H1 (cell line): ENCODE measurements around the gene CCDC38. TPM values are rescaled to one million over a fixed set of nuclear protein-coding genes. Genes with fewer than 3 reads are reported as not detected.

ENCODE experiments used
- CTCF ChIA-PET: fragments of 300-600 bp; sonication (Branson Sonifier 250); formaldehyde crosslinking; loops from one replicate; lab custom pipeline; 2021; ENCODE audit not compliant: partially characterized antibody; lab: Charles Lee
- POLR2A ChIA-PET: fragments of 300-600 bp; sonication (Branson Sonifier 250); formaldehyde crosslinking; loops from one replicate; lab custom pipeline; 2021; ENCODE audit warnings: inconsistent platforms; ENCODE audit not compliant: partially characterized antibody; lab: Charles Lee
- DNase-seq, 2 experiments: peaks; one replicate each; pipeline versions ENCODE4 v3.0.0 to v3.0.0-alpha.2; 2010 to 2022; ENCODE audit warnings: low spot score in 2 of 2, low read depth in 1 of 2, mixed read lengths in 1 of 2
- FAIRE-seq: peaks from 2 replicates; lab custom pipeline; 2011; peaks lifted over from hg19 to GRCh38; lab: Jason Lieb, UNC
- H2AFZ ChIP-seq: 2 replicates; pipeline ENCODE4 v1.8.1; 2012; ENCODE audit warnings: low read length, inconsistent platforms
- H2AK5ac ChIP-seq: 2 replicates; pipeline ENCODE4 v1.6.1; 2013; ENCODE audit warnings: low read depth, low read length
- H2BK120ac ChIP-seq: replicated peaks from 2 replicates; pipeline ENCODE3; 2013; ENCODE audit warnings: low read depth, low read length, inconsistent platforms
- H2BK12ac ChIP-seq: 2 replicates; pipeline ENCODE4 v1.6.1; 2013; ENCODE audit warnings: low read depth, low read length
- H2BK15ac ChIP-seq: 2 replicates; pipeline ENCODE4 v1.6.1; 2013; ENCODE audit warnings: low read length
- H2BK20ac ChIP-seq: 2 replicates; pipeline ENCODE4 v1.6.1; 2013; ENCODE audit warnings: low read length
- H2BK5ac ChIP-seq: 2 replicates; pipeline ENCODE4 v1.6.1; 2013; ENCODE audit warnings: low read depth, low read length
- H3K14ac ChIP-seq: 2 replicates; pipeline ENCODE4 v1.6.1; 2013; ENCODE audit warnings: inconsistent platforms; ENCODE audit not compliant: insufficient read length
- H3K18ac ChIP-seq: 2 replicates; pipeline ENCODE4 v1.6.1; 2013; ENCODE audit warnings: low read length; ENCODE audit errors: extremely low read depth
- H3K23ac ChIP-seq: 2 replicates; pipeline ENCODE4 v1.6.1; 2013; ENCODE audit warnings: inconsistent platforms; ENCODE audit not compliant: insufficient read length
- H3K23me2 ChIP-seq: 2 replicates; pipeline ENCODE4 v1.6.1; 2013; ENCODE audit warnings: low read depth, low read length
- H3K27ac ChIP-seq: 2 replicates; pipeline ENCODE4 v1.6.1; 2011; ENCODE audit warnings: low read depth, low read length, inconsistent platforms
- H3K27me3 ChIP-seq, 4 experiments: replicated peaks in 1 of 4; 1 replicate in 1 of 4; 2 replicates in 3 of 4; pipeline versions ENCODE4 v1.6.1 to v1.8.1; 2011 to 2013; ENCODE audit warnings: low read length in 3 of 4, mild to moderate bottlenecking in 3 of 4, inconsistent platforms in 2 of 4, mixed read lengths in 2 of 4, moderate library complexity in 1 of 4; ENCODE audit not compliant: control insufficient read depth in 3 of 4, insufficient read depth in 3 of 4; ENCODE audit errors: extremely low read depth in 1 of 4
- H3K36me3 ChIP-seq, 4 experiments: 2 replicates each; pipeline versions ENCODE4 v1.6.1 to v1.8.1; 2011 to 2013; ENCODE audit warnings: mild to moderate bottlenecking in 4 of 4, low read length in 3 of 4, moderate library complexity in 2 of 4, control low read depth in 1 of 4, inconsistent platforms in 1 of 4; ENCODE audit not compliant: insufficient read depth in 4 of 4, control insufficient read depth in 2 of 4
- H3K4ac ChIP-seq: replicated peaks from 2 replicates; pipeline ENCODE3; 2013; ENCODE audit warnings: low read length, low read depth, mixed read lengths, inconsistent platforms; ENCODE audit not compliant: insufficient read length
- H3K4me1 ChIP-seq, 4 experiments: replicated peaks in 1 of 4; 1 replicate in 1 of 4; 2 replicates in 3 of 4; pipeline versions ENCODE4 v1.6.1 to v1.8.1; 2011 to 2013; ENCODE audit warnings: low read length in 3 of 4, inconsistent platforms in 2 of 4, mixed read lengths in 1 of 4; ENCODE audit not compliant: insufficient read depth in 4 of 4, control insufficient read depth in 3 of 4
- H3K4me2 ChIP-seq, 2 experiments: 2 replicates each; pipeline versions ENCODE4 v1.6.1 to v1.8.1; 2011 to 2013; ENCODE audit warnings: low read depth in 2 of 2, low read length in 2 of 2, control low read depth in 1 of 2, inconsistent platforms in 1 of 2, mild to moderate bottlenecking in 1 of 2; ENCODE audit not compliant: insufficient read depth in 1 of 2
- H3K4me3 ChIP-seq, 4 experiments: fragments of 200-600, 300-600 bp in 1 of 4; sonication (generic), shearing (Covaris generic), sonication (Bioruptor Twin) in 1 of 4; 2 replicates each; pipeline versions ENCODE4 v1.5.1 to v1.8.1; 2011 to 2016; ENCODE audit warnings: low read length in 4 of 4, low read depth in 3 of 4, control low read depth in 2 of 4, inconsistent platforms in 2 of 4, mild to moderate bottlenecking in 2 of 4, mixed read lengths in 1 of 4, moderate library complexity in 1 of 4; ENCODE audit not compliant: insufficient read depth in 2 of 4; ENCODE audit errors: extremely low read depth in 1 of 4
- H3K56ac ChIP-seq: replicated peaks from 2 replicates; pipeline ENCODE3; 2013; ENCODE audit warnings: low read depth, mild to moderate bottlenecking, mixed read lengths, low read length, inconsistent platforms; ENCODE audit not compliant: insufficient read length
- H3K79me1 ChIP-seq: 2 replicates; pipeline ENCODE4 v1.6.1; 2013; ENCODE audit warnings: low read depth, low read length, control low read depth
- H3K79me2 ChIP-seq, 2 experiments: 2 replicates each; pipeline versions ENCODE4 v1.6.1 to v1.8.1; 2012 to 2013; ENCODE audit warnings: low read length in 2 of 2, mild to moderate bottlenecking in 2 of 2, inconsistent platforms in 1 of 2; ENCODE audit not compliant: insufficient read depth in 2 of 2, control insufficient read depth in 1 of 2
- H3K9ac ChIP-seq, 4 experiments: replicated peaks in 1 of 4; 1 replicate in 1 of 4; 2 replicates in 3 of 4; pipeline versions ENCODE4 v1.6.1 to v1.8.1; 2011 to 2013; ENCODE audit warnings: low read depth in 3 of 4, low read length in 3 of 4, control low read depth in 2 of 4, mild to moderate bottlenecking in 2 of 4, moderate library complexity in 2 of 4, inconsistent platforms in 1 of 4; ENCODE audit errors: extremely low read depth in 1 of 4
- H3K9me3 ChIP-seq, 2 experiments: 2 replicates each; pipeline versions ENCODE4 v1.6.1 to v1.8.1; 2012 to 2013; ENCODE audit warnings: mild to moderate bottlenecking in 2 of 2, moderate library complexity in 2 of 2, control low read depth in 1 of 2, inconsistent platforms in 1 of 2, low read depth in 1 of 2, low read length in 1 of 2, mixed read lengths in 1 of 2; ENCODE audit not compliant: insufficient read depth in 2 of 2
- H4K20me1 ChIP-seq, 2 experiments: replicated peaks in 1 of 2; 2 replicates each; pipeline versions ENCODE3 to v1.8.1; 2011 to 2013; ENCODE audit warnings: inconsistent platforms in 2 of 2, low read length in 2 of 2, mild to moderate bottlenecking in 1 of 2; ENCODE audit not compliant: insufficient read depth in 2 of 2, control insufficient read depth in 1 of 2
- H4K5ac ChIP-seq: 2 replicates; pipeline ENCODE4 v1.6.1; 2013; ENCODE audit warnings: low read length, low read depth, mixed read lengths, inconsistent platforms; ENCODE audit not compliant: insufficient read length
- H4K8ac ChIP-seq: 2 replicates; pipeline ENCODE4 v1.8.0; 2013; ENCODE audit warnings: mild to moderate bottlenecking, moderate library complexity, low read length, inconsistent platforms; ENCODE audit not compliant: insufficient read depth; ENCODE audit errors: extremely low read depth
- H4K91ac ChIP-seq: replicated peaks from 2 replicates; pipeline ENCODE3; 2013; ENCODE audit warnings: low read length, mixed read lengths, inconsistent platforms; ENCODE audit not compliant: insufficient read length
- BCL11A ChIP-seq, 2 experiments: IDR thresholded peaks; one replicate each; pipeline ENCODE4 v1.6.1; 2011; ENCODE audit warnings: low read depth in 2 of 2, low read length in 2 of 2, mild to moderate bottlenecking in 2 of 2
- BRCA1 ChIP-seq: IDR thresholded peaks from 2 replicates; pipeline ENCODE4 v1.6.1; 2012; ENCODE audit warnings: low read depth, low read length, improper control_type of control experiment
- CBX8 ChIP-seq: fragments of 300-800, 300-1000 bp; sonication (generic); IDR thresholded peaks from 2 replicates; pipeline ENCODE4 v1.7.1; 2016; ENCODE audit warnings: low read depth, low read length, borderline replicate concordance
- CEBPB ChIP-seq: IDR thresholded peaks from 2 replicates; pipeline ENCODE4 v1.6.1; 2012; ENCODE audit warnings: low read depth, low read length
- CHD2 ChIP-seq: IDR thresholded peaks from 2 replicates; pipeline ENCODE4 v1.6.1; 2012; ENCODE audit warnings: low read length, improper control_type of control experiment
- E2F6 ChIP-seq: IDR thresholded peaks from 2 replicates; pipeline ENCODE4 v1.6.1; 2012; ENCODE audit warnings: inconsistent platforms
- EGR1 ChIP-seq: IDR thresholded peaks from 2 replicates; pipeline ENCODE4 v1.6.1; 2011; ENCODE audit warnings: low read depth, low read length, borderline replicate concordance
- EP300 ChIP-seq, 2 experiments: IDR thresholded peaks; 1 replicate in 1 of 2; 2 replicates in 1 of 2; pipeline ENCODE4 v1.6.1; 2011 to 2012; ENCODE audit warnings: low read depth in 2 of 2, low read length in 2 of 2, mild to moderate bottlenecking in 2 of 2, borderline replicate concordance in 1 of 2, inconsistent platforms in 1 of 2, moderate library complexity in 1 of 2
- EZH2 ChIP-seq: fragments of 200-600 bp; sonication (generic); IDR thresholded peaks from 2 replicates; pipeline ENCODE4 v1.7.1; 2012; ENCODE audit warnings: low read depth, mild to moderate bottlenecking, moderate library complexity, low read length, inconsistent platforms; ENCODE audit not compliant: severe bottlenecking
- KDM4A ChIP-seq: IDR thresholded peaks from one replicate; pipeline ENCODE4 v1.7.1; 2012; ENCODE audit warnings: low read depth, mild to moderate bottlenecking, moderate library complexity, low read length, inconsistent platforms; ENCODE audit not compliant: severe bottlenecking
- SIN3A ChIP-seq, 2 experiments: IDR thresholded peaks in 1 of 2; conservative IDR thresholded peaks in 1 of 2; 2 replicates each; pipeline ENCODE4 v1.6.1; 2011 to 2012; ENCODE audit warnings: low read length in 2 of 2, improper control_type of control experiment in 1 of 2, low read depth in 1 of 2, mild to moderate bottlenecking in 1 of 2
- SP4 ChIP-seq: IDR thresholded peaks from 2 replicates; pipeline ENCODE4 v1.6.1; 2012; ENCODE audit warnings: low read length, inconsistent platforms
- TAF7 ChIP-seq: optimal IDR thresholded peaks from 2 replicates; pipeline ENCODE3; 2011; ENCODE audit warnings: low read depth, mild to moderate bottlenecking, inconsistent platforms, low read length, moderate library complexity, borderline replicate concordance
- TEAD4 ChIP-seq: IDR thresholded peaks from 2 replicates; pipeline ENCODE4 v1.6.1; 2012; ENCODE audit warnings: low read depth, low read length, inconsistent platforms, mixed read lengths
- whole genome bisulfite sequencing, 2 experiments: shearing (Covaris generic) in 1 of 2; methylation state at CpG; one replicate each; pipeline versions ENCODE4 v1.1.6 to v1.1.7; 2013 to 2015; ENCODE audit warnings: low lambda C conversion rate in 2 of 2, mixed read lengths in 2 of 2, inconsistent platforms in 1 of 2, low coverage in 1 of 2, missing lambda C conversion rate in 1 of 2; ENCODE audit not compliant: insufficient replicate concordance in 2 of 2, insufficient coverage in 1 of 2, insufficient read length in 1 of 2; ENCODE audit errors: extremely low coverage in 1 of 2, missing lambda C conversion rate in 1 of 2; 5-methylcytosine and 5-hydroxymethylcytosine counted together
- polyA plus RNA-seq, 7 experiments: library from polyadenylated mRNA; depleted of rRNA in 3 of 7; stranded (reverse) in 5 of 7; unstranded in 2 of 7; fragments of >200 nt in 5 of 7; fragments of 200-250 nt in 2 of 7; gene quantifications; 1 replicate in 5 of 7; 2 replicates in 1 of 7; 4 replicates in 1 of 7; pipeline versions ENCODE4 v1.2.1 to v1.2.3, GENCODE V29; 2011 to 2013; ENCODE audit warnings: missing spikeins in 2 of 7, mixed read lengths in 2 of 7
- total RNA-seq: library from RNA; stranded (reverse); fragmentation: NEBNext Ultra II Directional; extraction: Animal tissue kit (Norgen Biotek cat#: 25700); gene quantifications from 2 replicates; pipeline ENCODE4 v1.2.1, GENCODE V29; 2021

Gene CCDC38
- total and polyA plus RNA-seq, 2 of the 8 experiments (the other 6 are each of a cell fraction or from before 2014, with no cell fraction given): not detected

GRCh38 chr12:95880895-95881294 lies 61.5 kb downstream of the CCDC38 start:
- Histone ChIP-seq H3K9me3 (peaks cover 5 to 17% of the 10 kb centered on the region in 2 experiments; a peak in 3 of 4 replicates), H2BK15ac (no peak overlapping the region), H3K79me1 (no peaks in the 10 kb centered on the region), H3K23ac (no peak overlapping the region), H2AFZ (no peak overlapping the region), H3K4me2 (no peak overlapping the region), H3K4me1 (no peaks in the 10 kb centered on the region), H3K36me3 (no peaks in the 10 kb centered on the region; a peak in 1 of 8 replicates), H2BK120ac (no peak overlapping the region), H3K14ac (no peak overlapping the region), H3K9ac (no peak overlapping the region), H4K20me1 (no peaks in the 10 kb centered on the region), H4K8ac (no peak overlapping the region), H3K18ac (no peak overlapping the region), H4K91ac (no peak overlapping the region), H3K4me3 (no peak overlapping the region), H3K27me3 (no peaks in the 10 kb centered on the region), H3K79me2 (no peaks in the 10 kb centered on the region), H3K27ac (no peak overlapping the region), H2AK5ac (no peak overlapping the region), H3K23me2 (no peaks in the 10 kb centered on the region), H3K56ac (no peak overlapping the region), H3K4ac (no peak overlapping the region), H4K5ac (no peak overlapping the region), H2BK20ac (no peak overlapping the region), H2BK12ac (no peak overlapping the region), H2BK5ac (no peak overlapping the region)
- ChIA-PET POLR2A (interaction anchor here (1.2 kb wide), 1 partner anchor 9 kb away, joined by 3 read pairs; no protein-coding TSS in a partner anchor), CTCF (no interaction called here)
- DNase-seq: no peak
- 100% methylated on average over 1 of the region's 1 CpG; no CpG with 5 or more reads in 1 of the 2 experiments for WGBS, 2 experiments
- no peak for FAIRE-seq
- TF ChIP-seq BCL11A (IDR thresholded peaks at IDR 0.05; ENCODE audit: low read depth in 2 of 2, low read length in 2 of 2) (no peak), EGR1 (no peak), TEAD4 (no peak), KDM4A (no peak), CBX8 (no peak), BRCA1 (no peak), CHD2 (no peak), SP4 (no peak), E2F6 (no peak), TAF7 (no peak), EP300 (IDR thresholded peaks at IDR 0.05; ENCODE audit: borderline replicate concordance in 1 of 2, low read depth in 2 of 2, low read length in 2 of 2) (no peak), CEBPB (no peak), EZH2 (no peak), SIN3A (conservative IDR thresholded peaks at IDR 0.05 in 1 of 2, IDR thresholded peaks at IDR 0.05 in 1 of 2; ENCODE audit: low read depth in 1 of 2, low read length in 2 of 2) (no peak)
